ENCODE measurements around the gene KRT7.
"Not testable (repeated sequence)": the region's sequence is repeated elsewhere in the genome, so short reads cannot be mapped to it uniquely, and the experiment has no call there.

Gene KRT7

GRCh38 chr12:52245962-52246569 is 13.0 kb downstream of the KRT7 start:
- no peak for DNase-seq

- DNase-seq, result peak; percentile 59
Observed at GRCh38 chr12:52246720-52247621, 13.9 kb downstream of the KRT7 start.

GRCh38 chr12:52247622-52248540 is 14.8 kb downstream of the KRT7 start:
- DNase-seq, result no peak

GRCh38 chr12:52248541-52249461 is 15.8 kb downstream of the KRT7 start:
- DNase-seq, result no peak

- no peak for DNase-seq
Observed at GRCh38 chr12:52249511-52250047, 16.5 kb downstream of the KRT7 start.

- no peak for DNase-seq
Observed at GRCh38 chr12:52250048-52250990, 17.3 kb downstream of the KRT7 start.

GRCh38 chr12:52251367-52252051 is 18.5 kb downstream of the KRT7 start:
- no peak for DNase-seq

- not testable (repeated sequence) for DNase-seq
Observed at GRCh38 chr12:52252175-52252615, 19.2 kb downstream of the KRT7 start.

GRCh38 chr12:52252728-52253343 is 19.8 kb downstream of the KRT7 start:
- DNase-seq, result no peak

- no peak for DNase-seq
Observed at GRCh38 chr12:52253391-52254179, 20.5 kb downstream of the KRT7 start.

GRCh38 chr12:52254180-52254964 is 21.3 kb downstream of the KRT7 start:
- no peak for DNase-seq

GRCh38 chr12:52254965-52255751 is 22.1 kb downstream of the KRT7 start:
- no peak for DNase-seq

- DNase-seq, result no peak
Observed at GRCh38 chr12:52255926-52256583, 23.0 kb downstream of the KRT7 start.

- no peak for DNase-seq
Observed at GRCh38 chr12:52256584-52256935, 23.5 kb downstream of the KRT7 start.

GRCh38 chr12:52257074-52257551 is 24.1 kb downstream of the KRT7 start:
- DNase-seq, result no peak

- DNase-seq, result not testable (repeated sequence)
Observed at GRCh38 chr12:52257922-52258321, 24.9 kb downstream of the KRT7 start.
